ENCODE results near the gene ADRA2B.

- TF ChIP-seq CTCF (IDR thresholded peaks at IDR 0.05) (no peak), EZH2 (IDR thresholded peaks at IDR 0.05; ENCODE audit: borderline replicate concordance, insufficient read depth, low read depth, low read length, poor library complexity, severe bottlenecking) (no peak)
These were observed 47.0 kb upstream of the ADRA2B start for GRCh38 chr2:96163415-96163767.
